CD4-positive, alpha-beta T cell treated with Interleukin-17A for 4 hours (primary cell): Measurements from ENCODE around the gene TRNAU1AP.
"Not testable (repeated sequence)": the region's sequence is repeated elsewhere in the genome, so short reads cannot be mapped to it uniquely, and the experiment has no call there.

Experiments
- DNase-seq: peaks from one replicate; pipeline ENCODE4 v3.0.0-alpha.2; 2020; ENCODE audit warnings: mixed read lengths

TRNAU1AP gene

DNA sequence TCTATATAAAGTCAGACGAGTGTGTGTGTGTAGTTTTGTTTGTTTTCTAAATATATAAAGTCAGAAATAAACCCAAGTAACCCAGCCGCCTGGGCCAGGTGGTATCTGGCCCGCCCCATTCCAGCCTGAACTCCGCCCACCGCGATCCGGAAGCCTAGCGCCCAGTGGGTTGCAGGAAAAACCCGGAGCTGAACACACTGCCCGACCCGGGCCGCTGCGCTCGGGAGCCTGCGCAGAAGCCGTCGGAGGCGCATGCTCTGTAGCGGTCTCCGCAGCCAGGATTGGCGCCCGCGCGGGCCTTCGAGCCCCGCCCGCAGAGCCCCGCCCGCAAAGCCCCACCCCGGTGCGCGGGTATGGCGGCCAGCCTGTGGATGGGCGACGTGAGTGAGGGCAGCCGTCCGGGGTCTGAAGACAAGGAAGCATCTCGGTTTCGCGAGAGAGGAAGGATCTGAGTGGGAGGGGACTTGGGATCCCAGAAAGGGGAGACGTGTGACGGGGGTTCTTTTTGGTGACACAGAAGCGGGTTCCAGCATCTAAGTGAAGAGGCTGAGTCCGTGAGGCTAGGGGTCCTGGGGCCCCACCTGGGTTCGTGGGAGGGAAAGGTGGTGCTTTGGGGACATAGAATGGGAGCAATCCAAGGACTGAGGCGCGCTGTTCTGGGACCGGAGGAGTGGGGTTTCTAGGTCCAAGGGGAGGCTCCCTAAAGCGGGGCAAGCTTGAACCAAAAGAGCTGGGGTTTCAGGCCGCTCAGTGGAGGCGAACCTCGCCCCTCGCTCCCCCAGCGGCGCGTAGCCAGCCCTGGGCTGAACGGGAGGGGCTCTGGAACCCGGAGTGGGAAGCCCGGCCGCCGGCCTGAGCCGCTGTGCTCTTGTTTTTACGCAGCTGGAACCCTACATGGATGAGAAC, at the start of gene TRNAU1AP:
Gene TRNAU1AP, plus strand, starts transcription at position 328 of the 906 bp plus-strand sequence. Its CDS starts 26 bp downstream, at position 354.
- DNase-seq: peak; percentile 98

DNA sequence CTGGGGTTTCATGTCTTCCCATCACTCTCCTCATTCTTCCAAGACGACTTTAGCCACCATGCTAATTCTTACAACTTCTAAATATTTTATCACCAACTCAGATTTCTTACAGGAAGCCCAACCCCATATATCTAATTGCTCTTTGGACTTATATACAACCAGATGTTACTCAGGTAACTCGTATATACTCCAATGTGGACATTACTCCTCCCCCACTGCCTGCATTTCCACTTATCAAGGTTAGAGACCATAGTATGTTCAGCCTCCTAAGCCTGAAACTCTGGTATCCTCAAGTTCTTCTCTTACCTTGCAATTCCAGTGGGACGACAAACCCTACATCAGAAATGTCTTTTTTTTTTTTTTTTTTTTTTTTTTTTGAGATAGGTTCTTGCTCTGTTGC, 49.8 kb upstream of the TRNAU1AP start:
- DNase-seq: no peak

DNA sequence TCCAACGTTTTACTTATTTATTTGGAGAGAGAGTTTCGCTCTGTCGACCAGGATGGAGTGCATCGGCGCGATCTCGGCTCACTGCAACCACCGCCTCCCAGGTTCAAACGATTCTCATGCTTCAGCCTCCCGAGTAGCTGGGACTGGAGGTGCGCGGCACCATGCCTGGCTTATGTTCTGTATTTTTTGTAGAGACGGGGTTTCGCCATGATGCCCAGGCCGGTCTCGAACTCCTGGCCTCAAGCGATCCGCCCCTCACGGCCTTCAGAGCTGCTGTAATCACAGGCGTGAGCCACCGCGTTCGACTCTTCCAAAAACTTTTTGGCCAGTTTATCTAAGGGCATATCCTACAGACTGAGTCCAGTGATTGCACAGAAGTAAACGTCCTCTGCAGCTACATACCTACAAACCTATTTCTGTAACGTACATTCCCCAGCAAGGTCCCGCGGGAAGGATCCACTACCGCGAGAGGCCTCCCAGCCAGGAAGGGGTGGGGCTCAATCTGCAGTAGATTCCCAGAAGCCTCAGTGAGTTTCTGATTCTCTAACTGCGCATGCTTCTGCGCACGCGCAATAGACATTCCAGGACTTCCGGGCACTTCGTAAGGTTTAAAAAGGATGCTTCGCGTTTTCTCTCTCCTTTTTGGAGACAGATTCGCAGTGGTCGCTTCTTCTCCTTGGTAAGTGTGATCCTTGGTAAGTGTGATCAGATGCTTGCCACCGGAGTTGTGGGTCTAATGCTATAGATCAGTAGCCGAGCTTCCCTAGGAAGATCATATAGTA, 47.3 kb upstream of the TRNAU1AP start, which contains the start of gene RCC1:
Gene RCC1, plus strand, starts transcription at position 638 of the 782 bp plus-strand sequence. CDS start 23,824 bp downstream, outside the sequence.
- DNase-seq: peak; percentile 95

DNA sequence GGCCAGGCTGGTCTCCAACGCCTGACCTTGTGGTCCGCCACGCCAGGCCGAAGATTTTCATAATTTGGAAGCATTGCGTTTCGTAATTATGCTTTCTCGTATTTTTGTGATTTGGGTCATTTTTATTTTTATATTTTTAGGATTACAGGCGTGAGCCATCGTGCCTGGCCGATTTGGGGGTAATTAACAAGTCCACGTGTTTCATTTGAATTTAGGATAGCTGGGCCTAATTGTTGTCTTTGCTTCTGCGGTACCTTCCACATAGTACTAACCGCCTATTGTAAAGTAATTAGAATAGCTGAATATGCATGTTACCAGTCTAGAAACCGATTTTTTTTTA, 46.0 kb upstream of the TRNAU1AP start:
- no peak for DNase-seq

DNA sequence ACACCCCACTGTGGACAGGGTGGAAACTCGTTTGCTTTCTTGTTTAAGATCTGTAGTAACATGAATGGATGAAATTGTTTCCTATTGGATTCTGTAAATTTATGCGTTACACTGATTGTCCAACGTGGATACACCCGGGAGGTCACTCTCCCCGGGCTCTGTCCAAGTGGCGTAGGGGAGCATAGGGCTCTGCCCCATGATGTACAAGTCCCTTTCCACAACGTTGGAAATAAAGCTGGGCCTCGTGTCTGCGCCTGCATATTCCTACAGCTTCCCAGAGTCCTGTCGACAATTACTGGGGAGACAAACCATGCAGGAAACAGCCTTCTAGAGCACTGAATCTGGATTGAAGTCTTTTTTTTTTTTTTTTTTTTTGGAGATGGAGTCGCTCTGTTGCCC, 45.6 kb upstream of the TRNAU1AP start:
- DNase-seq: no peak

DNA sequence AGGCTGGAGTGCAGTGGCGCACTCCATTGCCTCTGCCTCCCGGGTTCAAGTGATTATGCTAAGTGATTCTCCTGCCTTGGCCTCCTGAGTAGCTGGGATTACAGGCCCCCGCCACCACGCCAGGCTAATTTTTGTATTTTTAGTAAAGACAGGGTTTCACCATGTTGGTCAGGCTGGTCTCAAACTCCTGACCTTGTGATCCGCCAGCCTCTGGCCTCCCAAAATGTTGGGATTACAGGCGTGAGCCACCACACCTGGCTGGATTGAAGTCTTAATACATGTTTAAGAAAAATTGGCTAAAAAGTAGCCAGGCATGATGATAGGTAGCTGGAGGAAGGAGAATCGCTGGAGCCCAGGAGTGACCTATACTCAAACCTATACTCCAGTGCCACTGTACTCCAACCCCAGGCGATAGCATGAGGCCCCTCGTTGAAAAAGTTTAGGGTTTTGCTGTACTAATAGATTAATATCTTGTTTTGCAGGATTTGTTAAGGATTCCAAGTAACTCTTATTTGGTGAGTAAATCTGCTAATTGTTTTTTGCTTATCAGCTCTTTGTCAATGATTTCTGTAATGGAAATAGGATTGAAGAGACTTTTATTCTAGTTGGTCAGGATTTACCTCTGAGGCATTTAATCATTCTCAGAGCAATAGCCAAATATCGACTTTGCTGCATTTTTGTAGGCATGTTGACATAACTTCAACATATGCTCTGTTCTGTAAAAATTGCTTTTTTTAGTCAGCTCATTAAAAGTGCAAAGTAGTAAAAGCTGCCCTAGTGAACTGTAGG, 45.0 kb upstream of the TRNAU1AP start:
- no peak for DNase-seq

DNA sequence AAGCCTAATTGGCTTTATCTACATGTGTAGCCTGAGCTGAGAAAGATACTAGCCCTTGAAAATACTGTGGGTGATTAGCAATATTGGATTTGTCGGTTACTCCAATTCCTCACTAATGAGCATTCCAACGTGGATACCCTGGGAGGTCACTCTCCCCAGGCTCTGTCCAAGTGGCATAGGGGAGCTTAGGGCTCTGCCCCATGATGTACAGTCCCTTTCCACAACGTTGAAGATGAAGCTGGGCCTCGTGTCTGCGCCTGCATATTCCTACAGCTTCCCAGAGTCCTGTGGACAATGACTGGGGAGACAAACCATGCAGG, 44.5 kb upstream of the TRNAU1AP start:
- DNase-seq: no peak

DNA sequence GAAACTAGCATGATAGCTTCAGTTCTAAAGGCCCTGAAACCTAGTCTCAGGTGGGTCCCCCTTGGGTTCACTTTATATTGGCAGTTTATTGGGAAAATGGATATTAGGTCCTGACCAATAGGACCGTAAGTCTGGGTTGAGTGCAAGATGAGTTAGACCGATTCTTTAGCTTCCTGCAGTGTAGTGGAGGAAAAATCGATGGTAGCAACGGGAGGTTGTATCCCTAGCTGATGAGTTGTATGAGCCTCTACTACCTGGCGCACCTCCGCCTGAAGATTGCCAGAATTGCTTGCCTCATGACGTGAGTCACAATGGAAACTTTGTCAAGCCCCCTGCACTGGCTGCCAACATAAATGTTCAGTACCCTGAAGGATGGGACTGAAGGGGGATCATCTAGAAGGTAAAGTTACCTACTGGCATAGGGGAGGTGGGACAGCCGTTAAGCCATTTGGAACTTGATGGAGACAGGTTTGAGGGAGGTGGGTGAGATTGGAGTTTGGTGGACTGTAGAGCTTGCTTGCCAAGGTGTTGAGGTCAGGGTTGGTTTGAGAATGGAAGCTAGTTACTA, 43.1 kb upstream of the TRNAU1AP start:
- peak; percentile 26 for DNase-seq

DNA sequence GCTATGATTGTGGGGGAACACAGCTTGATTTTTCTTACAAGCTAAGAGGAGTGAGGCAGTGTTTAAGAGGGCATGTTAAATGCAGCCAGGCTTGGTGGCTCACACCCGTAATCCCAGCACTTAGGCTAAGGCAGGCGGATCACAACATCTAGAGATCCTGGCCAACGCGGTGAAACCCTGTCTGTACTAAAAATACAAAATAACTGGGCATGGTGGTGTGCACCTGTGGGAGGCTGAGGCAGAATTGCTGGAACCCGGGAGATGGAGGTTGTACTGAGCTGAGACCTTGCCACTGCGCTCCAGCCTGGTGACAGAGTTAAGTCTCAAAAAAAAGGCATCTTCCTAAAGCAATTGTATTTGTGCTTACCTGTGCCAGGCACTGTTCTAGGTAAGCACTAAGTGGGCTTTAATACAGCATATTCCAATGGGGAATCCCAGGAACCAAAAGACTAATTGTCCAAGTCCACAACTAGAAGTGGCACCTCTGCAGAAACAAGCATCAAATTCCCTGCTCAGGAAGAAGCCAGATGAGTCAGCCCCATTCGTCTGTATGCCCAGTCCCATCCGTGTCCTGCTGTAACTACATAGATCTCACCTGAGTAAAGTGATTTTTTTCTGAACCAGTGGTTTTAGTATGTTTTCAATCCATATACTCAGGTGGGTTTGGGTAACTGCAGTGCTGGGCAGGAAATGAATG, 42.5 kb upstream of the TRNAU1AP start:
- DNase-seq: peak; percentile 23

DNA sequence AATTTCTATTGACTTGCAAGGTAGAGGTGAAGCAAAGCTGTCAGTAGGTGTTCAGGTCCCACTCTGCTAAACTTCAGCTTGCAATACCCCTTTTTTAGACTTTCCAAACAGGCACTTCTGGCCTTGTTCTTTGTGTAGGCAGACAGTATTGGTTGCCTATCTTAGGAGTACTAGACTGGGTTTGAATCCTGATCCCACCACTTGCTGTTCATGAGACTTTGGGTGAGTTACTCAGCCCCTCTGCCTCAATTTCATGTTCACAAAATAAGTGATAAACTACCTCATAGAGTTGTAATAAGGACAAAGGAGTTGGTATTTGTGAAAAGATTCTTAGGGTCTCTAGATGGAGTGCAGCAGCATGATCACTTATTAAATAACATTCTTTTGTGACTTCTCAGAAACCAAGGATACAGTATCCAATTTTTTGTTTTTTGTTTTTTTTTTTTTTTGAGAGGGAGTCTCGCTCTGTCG, 41.9 kb upstream of the TRNAU1AP start:
- no peak for DNase-seq

DNA sequence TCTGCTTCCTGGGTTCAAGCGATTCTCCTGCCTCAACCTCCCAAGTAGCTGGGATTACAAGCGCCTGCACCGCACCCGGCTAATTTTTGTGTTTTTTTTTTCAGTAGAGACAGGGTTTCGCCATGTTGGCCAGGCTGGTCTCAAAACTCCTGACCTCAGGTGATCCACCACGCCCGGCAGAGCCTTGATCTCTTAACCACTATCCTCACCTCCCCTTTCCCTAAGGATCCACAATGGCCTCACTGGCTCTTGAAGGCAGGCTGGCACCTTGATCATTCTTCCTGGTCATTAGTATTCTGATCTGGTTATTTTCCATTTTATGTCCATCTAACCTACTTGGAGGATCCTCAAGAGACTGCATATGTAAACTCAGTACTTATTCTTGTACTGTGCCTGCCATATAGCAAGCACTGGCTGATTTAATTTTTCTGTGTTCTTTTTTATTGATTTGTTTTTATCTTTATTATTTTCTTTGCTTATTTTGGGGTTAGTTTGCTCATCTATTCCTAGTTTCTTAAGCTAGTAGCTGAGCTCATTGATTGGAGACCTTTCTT, 40.8 kb upstream of the TRNAU1AP start:
- DNase-seq: no peak

DNA sequence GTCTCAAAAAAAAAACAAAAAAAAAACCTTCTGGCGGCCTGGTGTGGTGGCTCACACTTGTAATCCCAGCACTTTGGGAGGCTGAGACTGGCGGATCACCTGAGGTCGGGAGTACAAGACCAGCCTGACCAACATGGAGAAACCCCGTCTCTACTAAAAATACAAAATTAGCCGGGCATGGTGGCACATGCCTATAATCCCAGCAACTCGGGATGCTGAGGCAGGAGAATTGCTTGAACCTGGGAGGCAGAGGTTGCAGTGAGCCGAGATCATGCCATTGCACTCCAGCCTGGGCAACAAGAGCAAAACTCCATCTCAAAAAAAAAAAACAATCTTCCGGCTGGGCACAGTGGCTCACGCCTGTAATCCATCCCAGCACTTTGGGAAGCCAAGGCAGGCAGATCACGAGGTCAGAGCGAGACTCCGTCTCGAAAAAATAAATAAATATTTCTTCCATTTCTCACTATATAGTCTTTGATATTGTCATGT, 38.4 kb upstream of the TRNAU1AP start:
- not testable (repeated sequence) for DNase-seq

DNA sequence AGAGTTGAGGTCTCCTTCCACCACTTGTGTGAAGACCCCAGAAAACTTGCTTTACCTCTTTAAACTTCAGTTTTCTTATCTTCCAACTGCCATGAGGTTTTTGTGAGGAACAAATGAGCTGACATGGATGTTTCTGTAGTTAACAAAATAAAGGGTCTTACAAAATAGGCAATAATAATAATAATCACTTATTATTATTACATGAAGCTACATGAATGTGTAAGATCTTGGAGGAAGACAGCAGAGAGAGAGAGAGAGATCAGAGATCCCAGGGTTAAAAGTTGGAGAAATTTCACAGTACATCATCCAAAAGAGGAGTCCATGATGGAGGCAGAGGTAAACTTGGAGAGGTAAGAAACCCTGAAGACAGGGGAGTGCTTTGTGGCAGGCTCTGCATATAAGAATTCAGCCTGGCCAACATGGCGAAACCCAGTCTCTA, 36.3 kb upstream of the TRNAU1AP start:
- no peak for DNase-seq

DNA sequence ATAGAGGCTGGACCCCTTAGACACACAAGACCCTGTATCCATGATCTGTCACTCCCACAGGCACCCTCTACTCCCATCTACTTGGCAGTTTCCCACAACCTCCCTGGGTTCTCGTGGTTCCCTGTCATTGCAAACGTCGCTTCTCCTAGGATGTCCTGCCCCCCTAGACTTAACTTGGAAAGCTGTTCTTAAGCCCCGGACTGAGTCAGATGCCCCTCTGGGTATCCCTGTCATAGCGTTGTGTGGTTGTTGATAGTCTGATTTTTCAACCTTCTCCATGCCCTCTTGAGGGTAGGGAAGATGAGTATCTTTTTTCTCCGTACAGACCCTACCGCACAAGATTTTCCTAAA, 35.3 kb upstream of the TRNAU1AP start:
- no peak for DNase-seq

DNA sequence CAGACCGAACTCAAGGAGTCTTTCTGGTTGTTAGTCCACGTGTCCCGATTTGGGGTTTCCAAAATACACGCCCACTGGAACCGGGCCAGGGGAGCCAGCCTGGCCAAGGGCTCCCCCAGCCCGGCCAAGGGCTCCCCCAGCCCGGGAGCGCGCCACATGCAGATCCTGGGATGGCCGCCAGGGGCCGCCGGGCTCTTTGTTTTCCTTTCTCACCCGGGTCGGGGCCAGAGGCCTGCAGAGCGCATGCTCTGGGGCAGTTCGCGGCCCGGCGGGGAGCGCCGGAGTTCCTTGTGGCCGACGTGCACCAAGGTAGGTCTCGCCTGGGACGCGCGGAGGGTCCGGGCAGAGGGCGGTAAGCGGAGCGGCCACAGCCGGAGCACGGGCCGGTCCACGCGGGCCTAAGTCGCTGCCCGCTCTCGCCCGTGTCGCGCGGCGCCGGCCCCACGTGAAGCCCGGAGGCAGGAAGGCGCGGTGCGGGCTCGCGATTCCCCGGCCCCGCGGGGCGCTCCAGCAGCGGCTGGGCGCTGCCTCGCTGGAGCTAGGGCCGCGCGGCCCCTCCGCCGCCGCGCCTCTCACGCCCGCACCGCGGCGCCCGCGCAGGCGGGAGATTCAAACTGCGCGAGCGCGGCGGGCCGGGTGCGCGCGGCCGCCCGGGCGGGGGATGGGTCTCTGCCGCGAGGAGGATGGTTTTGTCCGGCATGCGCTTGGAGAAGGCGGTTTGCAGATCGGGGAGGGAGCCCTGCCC, 34.7 kb upstream of the TRNAU1AP start:
- DNase-seq: peak; percentile 90

DNA sequence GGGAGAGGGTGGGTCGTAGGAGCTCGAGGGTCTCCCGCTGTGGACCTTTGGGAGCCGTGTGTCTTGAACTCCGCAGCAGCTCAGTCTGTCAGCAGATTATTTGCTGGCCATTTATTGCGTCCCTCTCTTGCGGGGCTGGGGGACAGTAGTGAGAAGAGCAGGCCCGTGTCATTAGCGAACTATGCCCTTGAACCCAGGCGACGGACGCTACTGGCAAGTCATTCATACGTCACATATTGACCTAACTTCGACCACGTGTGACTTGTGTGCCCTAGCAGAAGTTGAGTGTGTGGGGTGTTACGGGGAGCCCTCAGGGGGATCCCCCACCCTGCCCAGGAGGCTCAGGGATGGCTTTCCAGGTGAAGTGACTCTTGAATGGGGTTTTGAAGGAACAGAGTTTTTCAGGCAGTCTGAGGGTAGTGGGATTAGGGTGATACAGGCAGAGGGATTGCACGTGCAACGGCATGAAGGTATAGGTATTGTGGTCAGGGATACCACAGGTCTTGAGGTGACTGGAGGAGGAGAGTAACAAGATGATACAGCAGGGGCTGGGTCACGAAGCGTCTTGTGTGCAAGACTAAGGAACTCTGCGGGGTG, 34.0 kb upstream of the TRNAU1AP start:
- no peak for DNase-seq

DNA sequence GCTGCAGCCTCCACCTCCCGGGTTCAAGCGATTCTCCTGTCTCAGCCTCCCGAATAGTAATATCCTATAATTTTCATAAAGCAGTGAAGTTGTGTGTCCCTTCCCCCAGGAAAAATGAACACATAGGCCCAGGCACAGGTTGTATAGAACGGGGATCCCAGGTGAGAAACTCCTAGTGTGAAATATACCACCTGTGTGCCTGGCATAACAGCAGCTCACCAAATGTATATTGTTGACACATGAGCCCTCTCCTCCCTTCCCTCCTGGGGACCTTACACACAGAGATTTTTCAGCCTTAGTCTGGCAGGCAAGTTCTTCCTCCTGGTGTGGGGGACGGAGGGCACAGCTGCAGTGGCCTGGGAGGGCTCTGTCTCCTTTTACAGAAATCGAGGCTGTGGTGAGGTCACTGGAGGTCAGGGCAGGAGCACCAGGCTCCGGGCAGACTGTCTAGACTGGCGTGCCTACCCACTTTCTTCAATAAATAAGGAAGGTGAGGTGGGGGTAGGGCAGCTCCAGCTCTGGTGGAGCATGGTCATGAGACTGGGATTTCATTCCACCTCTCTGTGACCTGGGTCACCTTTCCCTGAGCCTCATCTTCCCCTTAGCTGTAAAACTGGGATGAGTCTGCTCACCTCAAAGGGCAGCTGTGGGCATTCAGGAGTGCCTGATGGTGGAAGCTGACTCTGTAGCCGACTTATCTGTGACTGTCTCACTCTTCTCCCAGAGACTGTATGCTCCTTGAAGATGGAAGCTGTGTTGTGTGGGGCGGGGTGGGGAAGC, 32.7 kb upstream of the TRNAU1AP start:
- no peak for DNase-seq

DNA sequence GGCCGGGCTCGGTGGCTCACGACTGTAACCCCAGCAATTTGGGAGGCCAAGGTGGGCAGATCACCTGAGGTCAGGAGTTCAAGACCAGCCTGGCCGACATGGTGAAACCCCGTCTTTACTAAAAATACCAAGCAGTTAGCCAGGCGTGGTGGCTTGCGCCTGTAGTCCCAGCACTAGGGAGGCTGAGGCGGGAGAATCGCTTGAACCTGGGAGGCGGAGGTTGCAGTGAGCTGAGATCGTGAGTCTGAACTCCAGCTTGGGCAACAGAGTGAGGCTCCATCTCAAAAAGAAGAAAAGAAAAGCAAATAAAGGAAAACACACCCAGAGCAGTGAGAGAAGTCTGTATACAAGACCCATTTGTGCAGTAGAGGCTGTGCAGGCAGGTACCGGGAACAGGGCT, 32.1 kb upstream of the TRNAU1AP start:
- DNase-seq: not testable (repeated sequence)

DNA sequence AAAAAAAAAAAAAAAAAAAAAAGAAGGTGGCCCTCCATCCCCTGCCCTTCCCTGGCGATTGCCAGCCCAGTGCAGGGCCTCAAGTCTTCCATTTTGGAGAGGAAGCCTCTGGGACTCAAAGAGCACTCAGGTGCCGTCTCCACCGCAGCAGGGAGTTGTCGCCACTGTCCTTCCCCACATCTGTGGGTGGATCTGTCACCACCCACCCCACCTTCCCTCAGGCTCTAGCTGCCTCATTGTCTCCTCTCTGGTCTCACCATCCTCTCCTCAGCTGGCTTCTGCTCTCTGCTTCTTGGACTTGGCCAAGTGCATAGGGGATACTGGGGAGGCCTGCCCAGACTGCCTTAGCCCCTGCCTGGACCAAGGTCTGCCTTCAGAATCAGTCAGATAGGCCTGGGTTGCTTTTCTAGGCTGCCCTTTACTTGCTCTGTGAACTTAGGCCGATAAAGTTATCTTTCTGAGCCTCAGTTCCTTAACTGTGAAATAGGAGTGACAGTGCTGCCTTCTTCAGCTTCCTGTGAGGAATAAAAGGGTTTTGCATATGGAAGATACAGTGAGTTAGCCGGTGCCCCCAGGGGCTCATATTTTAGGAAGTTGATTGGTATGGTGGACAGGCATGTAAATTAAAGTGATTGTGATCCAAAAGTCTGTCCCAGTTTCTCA, 31.3 kb upstream of the TRNAU1AP start:
- no peak for DNase-seq
